HUDEP-2 (cell line): Measurements from ENCODE around the gene CSAG3.

Source experiments
- DNase-seq, 76 experiments: peaks; one replicate each; lab custom pipeline; 2025; ENCODE audit not compliant: unreplicated experiment in 76 of 76; lab: John Stamatoyannopoulos, UW

Gene CSAG3

DNA sequence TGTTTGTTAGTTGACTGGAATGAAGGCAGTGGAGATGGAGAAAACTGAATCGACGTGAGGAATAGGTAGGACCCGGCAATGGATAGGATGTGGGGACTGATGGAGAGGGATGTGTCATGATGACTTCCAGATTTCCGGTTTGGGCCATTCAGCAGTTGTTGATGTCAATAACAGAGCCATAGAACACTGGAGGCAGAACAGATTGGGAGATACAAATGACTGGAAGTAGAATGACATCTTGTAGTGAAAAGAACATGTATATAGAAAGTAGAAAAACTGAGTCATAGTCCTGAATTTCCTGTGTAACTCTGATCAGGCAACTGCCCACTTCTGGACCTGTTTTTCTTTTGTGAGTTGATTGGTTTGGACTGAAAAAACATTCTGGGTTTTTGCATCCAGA is 47.0 kb downstream of the CSAG3 start:
- no peak for DNase-seq
